Frontal cortex (tissue), 4 donors: Measurements from ENCODE around the gene PPP1R9A. TPM values are rescaled to one million over a fixed set of nuclear protein-coding genes. Genes with fewer than 3 reads are reported as not detected.

Source experiments
- DNase-seq, 2 donors: peaks; one replicate each; pipeline ENCODE4 v3.0.0; 2012; ENCODE audit warnings: low spot score in 2 of 2
- FAIRE-seq: peaks from 2 replicates; lab custom pipeline; 2012; peaks lifted over from hg19 to GRCh38; lab: Jason Lieb, UNC
- total RNA-seq: library from RNA; depleted of rRNA; stranded (reverse); fragments of >200 nt; gene quantifications from one replicate; pipeline ENCODE4 v1.2.3, GENCODE V29; 2014
- donor health status: control.
- donor health status: control.
- donor health status: control.

The PPP1R9A gene
- total RNA-seq, 1 donor from 2014 or later: 93.3 TPM

GRCh38 chr7:95011995-95012394, 104.6 kb downstream of the PPP1R9A start:
- DNase-seq (no peak), FAIRE-seq (no peak)

GRCh38 chr7:95018021-95018420, 110.6 kb downstream of the PPP1R9A start:
- FAIRE-seq: no peak
- no peak for DNase-seq

- no peak for DNase-seq
- no peak for FAIRE-seq
Measured at GRCh38 chr7:95026018-95026417, 118.6 kb downstream of the PPP1R9A start.

GRCh38 chr7:95026421-95027072, 119.2 kb downstream of the PPP1R9A start:
- no peak for DNase-seq
- FAIRE-seq: no peak

- DNase-seq (no peak), FAIRE-seq (no peak)
Measured at GRCh38 chr7:95027234-95027872, 120.0 kb downstream of the PPP1R9A start.

GRCh38 chr7:95028683-95029082, 121.3 kb downstream of the PPP1R9A start:
- FAIRE-seq (no peak), DNase-seq (no peak)

GRCh38 chr7:95035295-95035694, 127.9 kb downstream of the PPP1R9A start:
- FAIRE-seq: no peak
- no peak for DNase-seq

- DNase-seq (no peak), FAIRE-seq (no peak)
Measured at GRCh38 chr7:95041031-95041430, 133.6 kb downstream of the PPP1R9A start.

GRCh38 chr7:95045236-95045923, 138.0 kb downstream of the PPP1R9A start:
- FAIRE-seq: peak; percentile 77
- DNase-seq: no peak

GRCh38 chr7:95046494-95047240, 139.3 kb downstream of the PPP1R9A start:
- no peak for DNase-seq
- FAIRE-seq: no peak

- no peak for DNase-seq
- FAIRE-seq: no peak
Measured at GRCh38 chr7:95047291-95047690, 139.9 kb downstream of the PPP1R9A start.

GRCh38 chr7:95052566-95053094, 145.2 kb downstream of the PPP1R9A start:
- DNase-seq: no peak
- FAIRE-seq: no peak

GRCh38 chr7:95054386-95054785, 147.0 kb downstream of the PPP1R9A start:
- no peak for DNase-seq
- no peak for FAIRE-seq

GRCh38 chr7:95055295-95055694, 147.9 kb downstream of the PPP1R9A start:
- no peak for FAIRE-seq
- DNase-seq: no peak

GRCh38 chr7:95056107-95056739, 148.8 kb downstream of the PPP1R9A start:
- FAIRE-seq: no peak
- no peak for DNase-seq

- FAIRE-seq (no peak), DNase-seq (no peak)
Measured at GRCh38 chr7:95056901-95057300, 149.5 kb downstream of the PPP1R9A start.

- FAIRE-seq (no peak), DNase-seq (no peak)
Measured at GRCh38 chr7:95059842-95060313, 152.5 kb downstream of the PPP1R9A start.

GRCh38 chr7:95062901-95063300, 155.5 kb downstream of the PPP1R9A start:
- no peak for DNase-seq
- no peak for FAIRE-seq

- DNase-seq: no peak
- no peak for FAIRE-seq
Measured at GRCh38 chr7:95066737-95067530, 159.5 kb downstream of the PPP1R9A start.
